WTC11 (cell line): ENCODE results near the gene CCDC157. TPM values are rescaled to one million over a fixed set of nuclear protein-coding genes. Genes with fewer than 3 reads are reported as not detected.
A peak's percentile ranks its signal among the peaks of the same experiment; 100 is the strongest.

Experiments used
- ATAC-seq: fragments of 200-7000 bp; cut with Tn5 transposase; 2 replicates; pipeline ENCODE4 v1.10.0; 2021; ENCODE audit warnings: mild to moderate bottlenecking, moderate library complexity
- CTCF ChIA-PET: fragments of 300-600 bp; sonication (Branson Sonifier 250); formaldehyde crosslinking; loops from one replicate; lab custom pipeline; 2021; ENCODE audit warnings: antibody characterized with exemption; lab: Charles Lee
- POLR2A ChIA-PET: fragments of 350-600 bp; sonication (Branson Sonifier 250); formaldehyde crosslinking; loops from one replicate; lab custom pipeline; 2021; ENCODE audit warnings: antibody characterized with exemption; lab: Charles Lee
- DNase-seq: peaks from one replicate; pipeline ENCODE4 v3.0.0; 2021; ENCODE audit warnings: low spot score
- H3K27ac Mint-ChIP-seq: 2 replicates; pipeline ENCODE4 v1.8.0; 2021; ENCODE audit warnings: mixed read lengths
- H3K27me3 Mint-ChIP-seq: 2 replicates; pipeline ENCODE4 v1.8.0; 2021; ENCODE audit warnings: low read depth, mild to moderate bottlenecking, moderate library complexity, mixed read lengths
- H3K36me3 Mint-ChIP-seq: 2 replicates; pipeline ENCODE4 v1.8.0; 2021; ENCODE audit warnings: mixed read lengths
- H3K4me1 Mint-ChIP-seq: 2 replicates; pipeline ENCODE4 v1.8.0; 2022; ENCODE audit warnings: mixed read lengths
- H3K4me3 Mint-ChIP-seq: 2 replicates; pipeline ENCODE4 v1.8.0; 2021; ENCODE audit warnings: mild to moderate bottlenecking, moderate library complexity, mixed read lengths
- H3K9me3 Mint-ChIP-seq: 2 replicates; pipeline ENCODE4 v1.8.0; 2021; ENCODE audit warnings: mixed read lengths
- GRHL2 ChIP-seq: fragments of 250-450 bp; sonication (Bioruptor Pico); IDR thresholded peaks from 2 replicates; pipeline ENCODE4 v1.8.0; 2022; ENCODE audit warnings: mild to moderate bottlenecking, moderate library complexity; ENCODE audit not compliant: insufficient replicate concordance, severe bottlenecking
- JAZF1 ChIP-seq: fragments of 250-450 bp; sonication (Bioruptor Pico); IDR thresholded peaks from 2 replicates; pipeline ENCODE4 v1.9.0; 2021; ENCODE audit warnings: moderate library complexity, mild to moderate bottlenecking, inconsistent platforms
- NFE2L1 ChIP-seq: sonication (generic); formaldehyde crosslinking; IDR thresholded peaks from 2 replicates; pipeline ENCODE4 v1.8.1; 2023; ENCODE audit warnings: missing genetic modification reagents
- NR1H2 ChIP-seq: sonication (generic); formaldehyde crosslinking; IDR thresholded peaks from 2 replicates; pipeline ENCODE4 v1.9.0; 2021; ENCODE audit warnings: mild to moderate bottlenecking, moderate library complexity, missing genetic modification reagents
- NR2C2 ChIP-seq: sonication (generic); formaldehyde crosslinking; IDR thresholded peaks from 2 replicates; pipeline ENCODE4 v1.8.0; 2022; ENCODE audit warnings: mild to moderate bottlenecking, missing genetic modification reagents
- NR3C1 ChIP-seq: sonication (generic); formaldehyde crosslinking; conservative IDR thresholded peaks from 2 replicates; pipeline ENCODE4 v1.8.1; 2023; ENCODE audit warnings: low read depth, mild to moderate bottlenecking, missing genetic modification reagents
- PRRX2 ChIP-seq: fragments of 250-450 bp; sonication (Bioruptor Pico); IDR thresholded peaks from 2 replicates; pipeline ENCODE4 v1.8.0; 2021; ENCODE audit warnings: mild to moderate bottlenecking
- RELA ChIP-seq: sonication (generic); formaldehyde crosslinking; IDR thresholded peaks from 2 replicates; pipeline ENCODE4 v1.8.1; 2022; ENCODE audit warnings: missing genetic modification reagents, mild to moderate bottlenecking, borderline replicate concordance
- TEAD1 ChIP-seq: sonication (generic); formaldehyde crosslinking; IDR thresholded peaks from 2 replicates; pipeline ENCODE4 v1.8.0; 2022; ENCODE audit warnings: mild to moderate bottlenecking, missing genetic modification reagents
- TEAD4 ChIP-seq: sonication (generic); formaldehyde crosslinking; IDR thresholded peaks from 2 replicates; pipeline ENCODE4 v1.8.0; 2022; ENCODE audit warnings: mild to moderate bottlenecking, missing genetic modification reagents
- ZBTB21 ChIP-seq: sonication (generic); formaldehyde crosslinking; IDR thresholded peaks from 2 replicates; pipeline ENCODE4 v1.8.1; 2023; ENCODE audit warnings: mild to moderate bottlenecking, missing genetic modification reagents, borderline replicate concordance
- ZNF138 ChIP-seq: sonication (generic); formaldehyde crosslinking; conservative IDR thresholded peaks from 2 replicates; pipeline ENCODE4 v1.8.1; 2022; ENCODE audit warnings: mild to moderate bottlenecking, moderate library complexity, missing genetic modification reagents
- ZNF232 ChIP-seq: sonication (generic); formaldehyde crosslinking; IDR thresholded peaks from 2 replicates; pipeline ENCODE4 v1.8.0; 2022; ENCODE audit warnings: mild to moderate bottlenecking, missing genetic modification reagents
- ZNF423 ChIP-seq: fragments of 250-450 bp; sonication (Bioruptor Pico); IDR thresholded peaks from 2 replicates; pipeline ENCODE4 v2.1.2; 2022; ENCODE audit warnings: mild to moderate bottlenecking, moderate library complexity
- ZNF671 ChIP-seq: fragments of 250-450 bp; sonication (Bioruptor Pico); IDR thresholded peaks from 2 replicates; pipeline ENCODE4 v1.8.0; 2021; ENCODE audit warnings: mild to moderate bottlenecking
- total RNA-seq: library from RNA; stranded (reverse); gene quantifications from 3 replicates; pipeline ENCODE4 v1.2.3, GENCODE V29; 2021
- TF ChIP-seq, protein P1 (sequence below): sonication (generic); formaldehyde crosslinking; IDR thresholded peaks from 2 replicates; pipeline ENCODE4 v1.8.1; 2023; ENCODE audit warnings: mild to moderate bottlenecking, missing genetic modification reagents
- TF ChIP-seq, protein P2 (sequence below): sonication (generic); formaldehyde crosslinking; IDR thresholded peaks from 2 replicates; pipeline ENCODE4 v1.8.0; 2023; ENCODE audit warnings: mild to moderate bottlenecking, missing genetic modification reagents
- TF ChIP-seq, protein P3 (sequence below): sonication (generic); formaldehyde crosslinking; IDR thresholded peaks from 2 replicates; pipeline ENCODE4 v1.8.1; 2023; ENCODE audit warnings: mild to moderate bottlenecking, moderate library complexity, missing genetic modification reagents
- TF ChIP-seq, protein P4 (sequence below): sonication (generic); formaldehyde crosslinking; IDR thresholded peaks from 2 replicates; pipeline ENCODE4 v1.8.1; 2023; ENCODE audit warnings: mild to moderate bottlenecking, missing genetic modification reagents, borderline replicate concordance
- TF ChIP-seq, protein P5 (sequence below): sonication (generic); formaldehyde crosslinking; IDR thresholded peaks from 2 replicates; pipeline ENCODE4 v1.8.1; 2022; ENCODE audit warnings: low read depth, mild to moderate bottlenecking, moderate library complexity, missing genetic modification reagents, borderline replicate concordance

The CCDC157 gene
- total RNA-seq, 1 experiment from 2014 or later: 6.5 TPM

DNA sequence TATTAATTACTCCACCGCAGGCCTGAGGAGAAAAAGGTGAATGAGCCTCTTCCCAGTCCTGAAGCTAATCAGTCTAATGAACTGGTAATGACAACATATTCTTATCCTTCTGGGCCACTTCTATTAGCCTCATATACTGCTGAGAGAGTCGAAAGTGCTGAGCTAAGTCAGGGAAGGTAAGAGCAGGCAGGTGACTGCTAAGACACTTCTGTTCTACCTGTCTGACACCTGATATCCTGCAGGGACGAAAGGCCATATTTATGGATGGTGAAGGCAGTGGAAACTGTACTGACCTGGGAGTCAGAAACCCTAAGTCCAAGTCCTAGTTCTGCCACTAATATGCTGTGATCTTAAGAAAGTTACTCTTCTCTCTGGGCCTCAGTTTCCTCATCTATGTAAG, 33.6 kb upstream of the CCDC157 start:
- ChIA-PET CTCF (interaction anchor here (0.7 to 7.8 kb wide), 3 partner anchors 10 to 33 kb away, joined by 3 to 193 read pairs (median 4); partner anchors contain the start of gene CASTOR1), POLR2A (no interaction called here)
- ATAC-seq (no peak), DNase-seq (no peak)
- Mint-ChIP-seq H3K27ac (peak overlapping the region; percentile 20; the same call in 1 of the 2 replicates), H3K4me3 (no peak overlapping the region), H3K4me1 (peaks cover 25% of the 10 kb centered on the region), H3K27me3 (no peaks in the 10 kb centered on the region), H3K9me3 (no peaks in the 10 kb centered on the region), H3K36me3 (no peaks in the 10 kb centered on the region)
- no peak for TF ChIP-seq NR3C1
- TF ChIP-seq ZNF232 (CRISPR knock-in tag): no peak
- TF ChIP-seq, protein P1, sequence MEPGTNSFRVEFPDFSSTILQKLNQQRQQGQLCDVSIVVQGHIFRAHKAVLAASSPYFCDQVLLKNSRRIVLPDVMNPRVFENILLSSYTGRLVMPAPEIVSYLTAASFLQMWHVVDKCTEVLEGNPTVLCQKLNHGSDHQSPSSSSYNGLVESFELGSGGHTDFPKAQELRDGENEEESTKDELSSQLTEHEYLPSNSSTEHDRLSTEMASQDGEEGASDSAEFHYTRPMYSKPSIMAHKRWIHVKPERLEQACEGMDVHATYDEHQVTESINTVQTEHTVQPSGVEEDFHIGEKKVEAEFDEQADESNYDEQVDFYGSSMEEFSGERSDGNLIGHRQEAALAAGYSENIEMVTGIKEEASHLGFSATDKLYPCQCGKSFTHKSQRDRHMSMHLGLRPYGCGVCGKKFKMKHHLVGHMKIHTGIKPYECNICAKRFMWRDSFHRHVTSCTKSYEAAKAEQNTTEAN (CRISPR knock-in tag): no peak
- TF ChIP-seq ZNF671: no peak
- TF ChIP-seq RELA: no peak
- TF ChIP-seq, protein P2, sequence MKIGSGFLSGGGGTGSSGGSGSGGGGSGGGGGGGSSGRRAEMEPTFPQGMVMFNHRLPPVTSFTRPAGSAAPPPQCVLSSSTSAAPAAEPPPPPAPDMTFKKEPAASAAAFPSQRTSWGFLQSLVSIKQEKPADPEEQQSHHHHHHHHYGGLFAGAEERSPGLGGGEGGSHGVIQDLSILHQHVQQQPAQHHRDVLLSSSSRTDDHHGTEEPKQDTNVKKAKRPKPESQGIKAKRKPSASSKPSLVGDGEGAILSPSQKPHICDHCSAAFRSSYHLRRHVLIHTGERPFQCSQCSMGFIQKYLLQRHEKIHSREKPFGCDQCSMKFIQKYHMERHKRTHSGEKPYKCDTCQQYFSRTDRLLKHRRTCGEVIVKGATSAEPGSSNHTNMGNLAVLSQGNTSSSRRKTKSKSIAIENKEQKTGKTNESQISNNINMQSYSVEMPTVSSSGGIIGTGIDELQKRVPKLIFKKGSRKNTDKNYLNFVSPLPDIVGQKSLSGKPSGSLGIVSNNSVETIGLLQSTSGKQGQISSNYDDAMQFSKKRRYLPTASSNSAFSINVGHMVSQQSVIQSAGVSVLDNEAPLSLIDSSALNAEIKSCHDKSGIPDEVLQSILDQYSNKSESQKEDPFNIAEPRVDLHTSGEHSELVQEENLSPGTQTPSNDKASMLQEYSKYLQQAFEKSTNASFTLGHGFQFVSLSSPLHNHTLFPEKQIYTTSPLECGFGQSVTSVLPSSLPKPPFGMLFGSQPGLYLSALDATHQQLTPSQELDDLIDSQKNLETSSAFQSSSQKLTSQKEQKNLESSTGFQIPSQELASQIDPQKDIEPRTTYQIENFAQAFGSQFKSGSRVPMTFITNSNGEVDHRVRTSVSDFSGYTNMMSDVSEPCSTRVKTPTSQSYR (CRISPR knock-in tag): no peak
- no peak for TF ChIP-seq TEAD4 (CRISPR knock-in tag)
- TF ChIP-seq, protein P3, sequence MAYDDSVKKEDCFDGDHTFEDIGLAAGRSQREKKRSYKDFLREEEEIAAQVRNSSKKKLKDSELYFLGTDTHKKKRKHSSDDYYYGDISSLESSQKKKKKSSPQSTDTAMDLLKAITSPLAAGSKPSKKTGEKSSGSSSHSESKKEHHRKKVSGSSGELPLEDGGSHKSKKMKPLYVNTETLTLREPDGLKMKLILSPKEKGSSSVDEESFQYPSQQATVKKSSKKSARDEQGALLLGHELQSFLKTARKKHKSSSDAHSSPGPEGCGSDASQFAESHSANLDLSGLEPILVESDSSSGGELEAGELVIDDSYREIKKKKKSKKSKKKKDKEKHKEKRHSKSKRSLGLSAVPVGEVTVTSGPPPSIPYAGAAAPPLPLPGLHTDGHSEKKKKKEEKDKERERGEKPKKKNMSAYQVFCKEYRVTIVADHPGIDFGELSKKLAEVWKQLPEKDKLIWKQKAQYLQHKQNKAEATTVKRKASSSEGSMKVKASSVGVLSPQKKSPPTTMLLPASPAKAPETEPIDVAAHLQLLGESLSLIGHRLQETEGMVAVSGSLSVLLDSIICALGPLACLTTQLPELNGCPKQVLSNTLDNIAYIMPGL: no peak
- TF ChIP-seq NFE2L1 (CRISPR knock-in tag): no peak
- no peak for TF ChIP-seq GRHL2 (CRISPR knock-in tag)
- TF ChIP-seq ZNF423 (CRISPR knock-in tag): no peak
- no peak for TF ChIP-seq ZNF138 (CRISPR knock-in tag)
- TF ChIP-seq, protein P4, sequence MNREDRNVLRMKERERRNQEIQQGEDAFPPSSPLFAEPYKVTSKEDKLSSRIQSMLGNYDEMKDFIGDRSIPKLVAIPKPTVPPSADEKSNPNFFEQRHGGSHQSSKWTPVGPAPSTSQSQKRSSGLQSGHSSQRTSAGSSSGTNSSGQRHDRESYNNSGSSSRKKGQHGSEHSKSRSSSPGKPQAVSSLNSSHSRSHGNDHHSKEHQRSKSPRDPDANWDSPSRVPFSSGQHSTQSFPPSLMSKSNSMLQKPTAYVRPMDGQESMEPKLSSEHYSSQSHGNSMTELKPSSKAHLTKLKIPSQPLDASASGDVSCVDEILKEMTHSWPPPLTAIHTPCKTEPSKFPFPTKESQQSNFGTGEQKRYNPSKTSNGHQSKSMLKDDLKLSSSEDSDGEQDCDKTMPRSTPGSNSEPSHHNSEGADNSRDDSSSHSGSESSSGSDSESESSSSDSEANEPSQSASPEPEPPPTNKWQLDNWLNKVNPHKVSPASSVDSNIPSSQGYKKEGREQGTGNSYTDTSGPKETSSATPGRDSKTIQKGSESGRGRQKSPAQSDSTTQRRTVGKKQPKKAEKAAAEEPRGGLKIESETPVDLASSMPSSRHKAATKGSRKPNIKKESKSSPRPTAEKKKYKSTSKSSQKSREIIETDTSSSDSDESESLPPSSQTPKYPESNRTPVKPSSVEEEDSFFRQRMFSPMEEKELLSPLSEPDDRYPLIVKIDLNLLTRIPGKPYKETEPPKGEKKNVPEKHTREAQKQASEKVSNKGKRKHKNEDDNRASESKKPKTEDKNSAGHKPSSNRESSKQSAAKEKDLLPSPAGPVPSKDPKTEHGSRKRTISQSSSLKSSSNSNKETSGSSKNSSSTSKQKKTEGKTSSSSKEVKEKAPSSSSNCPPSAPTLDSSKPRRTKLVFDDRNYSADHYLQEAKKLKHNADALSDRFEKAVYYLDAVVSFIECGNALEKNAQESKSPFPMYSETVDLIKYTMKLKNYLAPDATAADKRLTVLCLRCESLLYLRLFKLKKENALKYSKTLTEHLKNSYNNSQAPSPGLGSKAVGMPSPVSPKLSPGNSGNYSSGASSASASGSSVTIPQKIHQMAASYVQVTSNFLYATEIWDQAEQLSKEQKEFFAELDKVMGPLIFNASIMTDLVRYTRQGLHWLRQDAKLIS (CRISPR knock-in tag): no peak
- TF ChIP-seq JAZF1 (CRISPR knock-in tag): no peak
- TF ChIP-seq NR2C2 (CRISPR knock-in tag): no peak
- no peak for TF ChIP-seq TEAD1
- TF ChIP-seq NR1H2 (CRISPR knock-in tag): no peak
- TF ChIP-seq PRRX2 (CRISPR knock-in tag): no peak
- TF ChIP-seq, protein P5, sequence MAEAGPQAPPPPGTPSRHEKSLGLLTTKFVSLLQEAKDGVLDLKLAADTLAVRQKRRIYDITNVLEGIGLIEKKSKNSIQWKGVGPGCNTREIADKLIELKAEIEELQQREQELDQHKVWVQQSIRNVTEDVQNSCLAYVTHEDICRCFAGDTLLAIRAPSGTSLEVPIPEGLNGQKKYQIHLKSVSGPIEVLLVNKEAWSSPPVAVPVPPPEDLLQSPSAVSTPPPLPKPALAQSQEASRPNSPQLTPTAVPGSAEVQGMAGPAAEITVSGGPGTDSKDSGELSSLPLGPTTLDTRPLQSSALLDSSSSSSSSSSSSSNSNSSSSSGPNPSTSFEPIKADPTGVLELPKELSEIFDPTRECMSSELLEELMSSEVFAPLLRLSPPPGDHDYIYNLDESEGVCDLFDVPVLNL: no peak
- no peak for TF ChIP-seq ZBTB21 (CRISPR knock-in tag)
